K562 (cell line): ENCODE results near the gene OMA1.

Experiments used
- AFF1 ChIP-seq, 2 experiments: fragments of 450-650 bp; IDR thresholded peaks; 2 replicates each; pipeline ENCODE4 v1.6.1; 2018; ENCODE audit warnings: mild to moderate bottlenecking in 2 of 2, low read depth in 1 of 2; ENCODE audit not compliant: partially characterized antibody in 2 of 2
- BCL6 ChIP-seq: fragments of 250-450 bp; sonication (Bioruptor Pico); IDR thresholded peaks from 2 replicates; pipeline ENCODE4 v1.4.0; 2020
- ELF4 ChIP-seq: fragments of 450-650 bp; formaldehyde crosslinking; IDR thresholded peaks from 2 replicates; pipeline ENCODE4 v1.4.0; 2022; ENCODE audit warnings: missing genetic modification characterization
- EZH2 ChIP-seq: IDR thresholded peaks from 2 replicates; pipeline ENCODE4 v1.6.1; 2012; ENCODE audit warnings: low read depth, mild to moderate bottlenecking, inconsistent platforms, low read length, borderline replicate concordance
- JUN ChIP-seq, 2 experiments: sonication (generic) in 1 of 2; formaldehyde crosslinking in 1 of 2; IDR thresholded peaks; 2 replicates each; pipeline versions ENCODE4 v1.6.1 to v1.8.0; 2012 to 2022; ENCODE audit warnings: borderline replicate concordance in 2 of 2, mild to moderate bottlenecking in 2 of 2, improper control_type of control experiment in 1 of 2, low read depth in 1 of 2, low read length in 1 of 2, missing genetic modification reagents in 1 of 2
- MNT ChIP-seq, 2 experiments: fragments of 450-650 bp; conservative IDR thresholded peaks; 2 replicates each; pipeline ENCODE4 v1.6.1; 2017; ENCODE audit warnings: mild to moderate bottlenecking in 2 of 2, moderate library complexity in 2 of 2
- NFIC ChIP-seq: fragments of 450-650 bp; IDR thresholded peaks from 2 replicates; pipeline ENCODE4 v1.6.1; 2017; ENCODE audit warnings: mild to moderate bottlenecking, inconsistent platforms
- PKNOX1 ChIP-seq: fragments of 450-650 bp; IDR thresholded peaks from 2 replicates; pipeline ENCODE4 v1.6.1; 2016
- POLR2A ChIP-seq: fragments of 450-650 bp; conservative IDR thresholded peaks from 2 replicates; pipeline ENCODE4 v1.6.1; 2016
- RCOR1 ChIP-seq, 2 experiments: IDR thresholded peaks; 2 replicates each; pipeline ENCODE4 v1.6.1; 2012; ENCODE audit warnings: low read depth in 2 of 2, low read length in 2 of 2, borderline replicate concordance in 1 of 2, improper control_type of control experiment in 1 of 2
- RFX5 ChIP-seq: IDR thresholded peaks from 2 replicates; pipeline ENCODE4 v1.6.1; 2011; ENCODE audit warnings: low read depth, mild to moderate bottlenecking, improper control_type of control experiment, low read length
- TEAD1 ChIP-seq, 2 experiments: fragments of 450-650 bp in 1 of 2; sonication (generic) in 1 of 2; formaldehyde crosslinking; IDR thresholded peaks; 2 replicates each; pipeline versions ENCODE4 v1.4.0 to v1.8.0; 2020 to 2022; ENCODE audit warnings: mild to moderate bottlenecking in 2 of 2, missing genetic modification reagents in 1 of 2
- TSHZ1 ChIP-seq: fragments of 250-450 bp; sonication (Bioruptor Pico); IDR thresholded peaks from 2 replicates; pipeline ENCODE4 v1.4.0; 2020; ENCODE audit warnings: mild to moderate bottlenecking, moderate library complexity
- ZNF24 ChIP-seq: fragments of 450-650 bp; IDR thresholded peaks from 2 replicates; pipeline ENCODE4 v1.6.1; 2016

- TF ChIP-seq JUN (IDR thresholded peaks at IDR 0.05; ENCODE audit: borderline replicate concordance, low read depth, low read length) (no peak), JUN (CRISPR knock-in tag; IDR thresholded peaks at IDR 0.05; ENCODE audit: borderline replicate concordance) (no peak), AFF1 (IDR thresholded peaks at IDR 0.05; ENCODE audit: low read depth in 1 of 2, partially characterized antibody in 2 of 2) (no peak), POLR2A (no peak), EZH2 (no peak), ZNF24 (no peak), ELF4 (CRISPR knock-in tag) (no peak), NFIC (no peak), BCL6 (no peak), MNT (conservative IDR thresholded peaks at IDR 0.05) (no peak), PKNOX1 (no peak), TSHZ1 (CRISPR knock-in tag) (no peak), RCOR1 (IDR thresholded peaks at IDR 0.05; ENCODE audit: borderline replicate concordance in 1 of 2, low read depth in 2 of 2, low read length in 2 of 2) (no peak), TEAD1 (CRISPR knock-in tag; IDR thresholded peaks at IDR 0.05) (no peak), RFX5 (no peak)
Observed at GRCh38 chr1:58591806-58592205, 45.3 kb upstream of the OMA1 start.
